OCI-LY7 (cell line): Measurements from ENCODE around the gene LRP1-AS. TPM values are rescaled to one million over a fixed set of nuclear protein-coding genes. Genes with fewer than 3 reads are reported as not detected.

Source experiments
- BruUV-seq: library from RNA; stranded (reverse); fragments of 400-500 nt; replicated peaks from 2 replicates; lab custom pipeline; 2021; lab: Mats Ljungman, UMichigan
- CTCF ChIA-PET: fragments of 300-600 bp; sonication (Branson Sonifier 250); formaldehyde crosslinking; loops from one replicate; lab custom pipeline; 2022; ENCODE audit warnings: antibody characterized with exemption; ENCODE audit not compliant: unreplicated experiment; lab: Charles Lee
- POLR2A ChIA-PET: fragments of 300-600 bp; sonication (Branson Sonifier 250); formaldehyde crosslinking; loops from one replicate; lab custom pipeline; 2022; ENCODE audit warnings: antibody characterized with exemption; lab: Charles Lee
- DNase-seq: peaks from one replicate; pipeline ENCODE4 v3.0.0-alpha.2; 2015; ENCODE audit warnings: low spot score
- H2AFZ ChIP-seq: fragments of 200-600 bp; sonication (generic), shearing (Covaris generic); 2 replicates; pipeline ENCODE4 v1.6.1; 2014; ENCODE audit warnings: mild to moderate bottlenecking, antibody characterized with exemption, low read length, moderate library complexity
- H3K27ac ChIP-seq: fragments of 200-600 bp; sonication (generic); 2 replicates; pipeline ENCODE4 v1.5.1; 2014; ENCODE audit warnings: mixed run types, low read depth, mild to moderate bottlenecking, moderate library complexity, low read length, inconsistent platforms; ENCODE audit not compliant: poor library complexity, severe bottlenecking
- H3K36me3 ChIP-seq: fragments of 200-600 bp; sonication (generic); 2 replicates; pipeline ENCODE4 v1.6.1; 2014; ENCODE audit warnings: mild to moderate bottlenecking, antibody characterized with exemption, low read length, moderate library complexity, mixed read lengths; ENCODE audit not compliant: insufficient read depth
- H3K4me1 ChIP-seq: fragments of 200-600 bp; sonication (generic); 2 replicates; pipeline ENCODE4 v1.5.1; 2014; ENCODE audit warnings: mild to moderate bottlenecking, low read length; ENCODE audit not compliant: insufficient read depth, poor library complexity, severe bottlenecking
- H3K4me2 ChIP-seq: fragments of 200-600 bp; sonication (generic); 2 replicates; pipeline ENCODE4 v1.6.1; 2014; ENCODE audit warnings: mild to moderate bottlenecking, low read length
- H3K4me3 ChIP-seq: fragments of 200-600 bp; sonication (generic); 2 replicates; pipeline ENCODE4 v1.5.1; 2014; ENCODE audit warnings: mild to moderate bottlenecking, low read depth, low read length; ENCODE audit not compliant: poor library complexity, severe bottlenecking
- H3K79me2 ChIP-seq: fragments of 200-600 bp; sonication (generic); 2 replicates; pipeline ENCODE4 v1.6.1; 2016; ENCODE audit warnings: low read depth, mild to moderate bottlenecking, low read length, moderate library complexity, mixed read lengths; ENCODE audit not compliant: insufficient read depth
- H3K9me2 ChIP-seq: fragments of 200-600 bp; sonication (generic); 2 replicates; pipeline ENCODE4 v1.6.1; 2016; ENCODE audit warnings: mild to moderate bottlenecking, low read length, mixed read lengths; ENCODE audit not compliant: insufficient read depth
- H3K9me3 ChIP-seq: fragments of 200-600 bp; sonication (generic); 2 replicates; pipeline ENCODE4 v1.6.1; 2014; ENCODE audit warnings: mild to moderate bottlenecking, mixed run types, low read length, mixed read lengths
- H4K20me1 ChIP-seq: fragments of 200-600 bp; sonication (generic); 2 replicates; pipeline ENCODE4 v1.6.1; 2014; ENCODE audit warnings: mild to moderate bottlenecking, antibody characterized with exemption, low read length, moderate library complexity, mixed read lengths; ENCODE audit not compliant: insufficient read depth
- CTCF ChIP-seq: fragments of 200-600 bp; sonication (generic); conservative IDR thresholded peaks from 2 replicates; pipeline ENCODE4 v1.5.1; 2014; ENCODE audit warnings: mild to moderate bottlenecking, antibody characterized with exemption, low read length, moderate library complexity, mixed read lengths
- EZH2phosphoT487 ChIP-seq: fragments of 200-600 bp; sonication (generic); IDR thresholded peaks from 2 replicates; pipeline ENCODE4 v1.6.1; 2018; ENCODE audit warnings: low read depth, borderline replicate concordance, mild to moderate bottlenecking, mixed run types, antibody characterized with exemption, low read length, moderate library complexity, mixed read lengths
- intact Hi-C: fragments of 100-400 bp; cut with micrococcal nuclease; formaldehyde crosslinking; loops from one replicate; pipeline ENCODE4 v1.10.0; 2022; ENCODE audit not compliant: unreplicated experiment
- total RNA-seq, 2 experiments: library from RNA; depleted of rRNA in 1 of 2; stranded (reverse); fragments of >200 nt in 1 of 2; shearing (Covaris generic) in 1 of 2; gene quantifications; 2 replicates each; pipeline ENCODE4 v1.2.3, GENCODE V29; 2014 to 2022

Gene LRP1-AS
- total RNA-seq, 2 experiments from 2014 or later: not detected

GRCh38 chr12:57190821-57191220, 43.4 kb upstream of the LRP1-AS start:
- no peak overlapping the region for H3K4me3 ChIP-seq

GRCh38 chr12:57190037-57190436, 42.6 kb upstream of the LRP1-AS start:
- no peaks in the 10 kb centered on the region for H3K9me3 ChIP-seq
- POLR2A ChIA-PET: no interaction called here
- no peaks in the 10 kb centered on the region for H4K20me1 ChIP-seq
- intact Hi-C loops: no loop called here
- no peak overlapping the region for H3K4me2 ChIP-seq
- H3K27ac ChIP-seq: no peak overlapping the region
- TF ChIP-seq CTCF (no peak), EZH2phosphoT487 (no peak)
- no peaks in the 10 kb centered on the region for H3K4me1 ChIP-seq
- CTCF ChIA-PET: no interaction called here
- H3K36me3 ChIP-seq: no peaks in the 10 kb centered on the region
- no TSS peak for BruUV-seq
- no peaks in the 10 kb centered on the region for H3K79me2 ChIP-seq
- no peak overlapping the region for H3K4me3 ChIP-seq
- H3K9me2 ChIP-seq: no peaks in the 10 kb centered on the region
- H2AFZ ChIP-seq: no peak overlapping the region
- DNase-seq: no peak

More at GRCh38 chr12:57190821-57191220, 43.4 kb upstream of the LRP1-AS start:
- no peaks in the 10 kb centered on the region for H3K9me3 ChIP-seq
- H3K4me2 ChIP-seq: no peak overlapping the region
- no peaks in the 10 kb centered on the region for H3K36me3 ChIP-seq
- no peak overlapping the region for H3K27ac ChIP-seq
- no peak overlapping the region for H2AFZ ChIP-seq
- H3K79me2 ChIP-seq: no peaks in the 10 kb centered on the region
- ChIA-PET CTCF (no interaction called here), POLR2A (interaction anchor here (0.6 kb wide), 1 partner anchor 614 kb away, joined by 4 read pairs; no protein-coding TSS in a partner anchor)
- no peaks in the 10 kb centered on the region for H4K20me1 ChIP-seq
- intact Hi-C loops: no loop called here
- no peaks in the 10 kb centered on the region for H3K9me2 ChIP-seq
- no peak for DNase-seq
- TF ChIP-seq CTCF (no peak), EZH2phosphoT487 (no peak)
- H3K4me1 ChIP-seq: no peaks in the 10 kb centered on the region
- BruUV-seq: no TSS peak

- TF ChIP-seq CTCF (no peak), EZH2phosphoT487 (no peak)
- Histone ChIP-seq H3K9me2 (no peaks in the 10 kb centered on the region), H3K27ac (no peak overlapping the region), H3K4me1 (no peaks in the 10 kb centered on the region), H3K4me3 (no peak overlapping the region), H3K4me2 (no peak overlapping the region), H4K20me1 (no peaks in the 10 kb centered on the region), H3K79me2 (no peaks in the 10 kb centered on the region), H3K36me3 (no peaks in the 10 kb centered on the region), H3K9me3 (no peaks in the 10 kb centered on the region), H2AFZ (no peak overlapping the region)
- ChIA-PET POLR2A (no interaction called here), CTCF (interaction anchor here (1.4 kb wide), 1 partner anchor 60 kb away, joined by 3 read pairs; the partner anchor contains the start of gene LRP1)
- DNase-seq: no peak
- BruUV-seq: no TSS peak
- intact Hi-C loops: no loop called here
Observed at GRCh38 chr12:57188090-57188425, 40.6 kb upstream of the LRP1-AS start.
